Embryonic facial prominence (tissue), 1 donor: Measurements from ENCODE around the gene PCP4.
"Not testable (repeated sequence)": the region's sequence is repeated elsewhere in the genome, so short reads cannot be mapped to it uniquely, and the experiment has no call there.

ENCODE experiments used
- DNase-seq: peaks from one replicate; pipeline ENCODE4 v3.0.0-alpha.2; 2016; ENCODE audit errors: extremely low spot score

Gene PCP4

GRCh38 chr21:39866093-39866492, 1.1 kb upstream of the PCP4 start:
- no peak for DNase-seq

- no peak for DNase-seq
Measured at GRCh38 chr21:39869141-39869818, 2.0 kb downstream of the PCP4 start.

- DNase-seq: no peak
Measured at GRCh38 chr21:39873687-39874086, 6.4 kb downstream of the PCP4 start.

GRCh38 chr21:39874206-39874605, 7.0 kb downstream of the PCP4 start:
- no peak for DNase-seq

GRCh38 chr21:39874759-39875158, 7.5 kb downstream of the PCP4 start:
- no peak for DNase-seq

- no peak for DNase-seq
Measured at GRCh38 chr21:39881661-39882060, 14.4 kb downstream of the PCP4 start.

GRCh38 chr21:39882151-39882838, 15.1 kb downstream of the PCP4 start:
- no peak for DNase-seq

GRCh38 chr21:39882839-39883195, 15.6 kb downstream of the PCP4 start:
- no peak for DNase-seq

- no peak for DNase-seq
Measured at GRCh38 chr21:39885119-39885848, 18.0 kb downstream of the PCP4 start.

- no peak for DNase-seq
Measured at GRCh38 chr21:39888848-39889247, 21.6 kb downstream of the PCP4 start.

- no peak for DNase-seq
Measured at GRCh38 chr21:39891111-39891510, 23.9 kb downstream of the PCP4 start.

GRCh38 chr21:39891863-39892262, 24.6 kb downstream of the PCP4 start:
- DNase-seq: not testable (repeated sequence)

GRCh38 chr21:39900491-39900890, 33.3 kb downstream of the PCP4 start:
- no peak for DNase-seq

- no peak for DNase-seq
Measured at GRCh38 chr21:39900911-39901310, 33.7 kb downstream of the PCP4 start.

GRCh38 chr21:39902986-39903385, 35.7 kb downstream of the PCP4 start:
- no peak for DNase-seq

GRCh38 chr21:39904457-39904856, 37.2 kb downstream of the PCP4 start:
- DNase-seq: no peak

GRCh38 chr21:39908265-39908923, 41.2 kb downstream of the PCP4 start:
- DNase-seq: no peak

GRCh38 chr21:39911286-39912199, 44.3 kb downstream of the PCP4 start:
- DNase-seq: no peak

GRCh38 chr21:39913706-39914305, 46.6 kb downstream of the PCP4 start:
- no peak for DNase-seq

GRCh38 chr21:39915881-39916280, 48.6 kb downstream of the PCP4 start:
- no peak for DNase-seq

- DNase-seq: no peak
Measured at GRCh38 chr21:39918558-39918957, 51.3 kb downstream of the PCP4 start.
